CD8-positive, alpha-beta memory T cell (primary cell): ENCODE measurements around the gene E4F1. TPM values are rescaled to one million over a fixed set of nuclear protein-coding genes. Genes with fewer than 3 reads are reported as not detected.

Source experiments
- CTCF ChIA-PET: fragments of 350-600 bp; sonication (Branson Sonifier 250); formaldehyde crosslinking; loops from one replicate; lab custom pipeline; 2021; ENCODE audit warnings: antibody characterized with exemption; lab: Charles Lee
- POLR2A ChIA-PET: fragments of 350-600 bp; sonication (Branson Sonifier 250); formaldehyde crosslinking; loops from one replicate; lab custom pipeline; 2021; ENCODE audit warnings: antibody characterized with exemption; lab: Charles Lee
- DNase-seq, 5 donors: peaks; one replicate each; pipeline versions ENCODE4 v3.0.0 to v3.0.0-alpha.2; 2020 to 2022; ENCODE audit warnings: mixed read lengths in 1 of 5
- H3K27ac ChIP-seq: one replicate; pipeline ENCODE4 v1.7.0; 2013; ENCODE audit warnings: low read depth, mild to moderate bottlenecking, low read length, moderate library complexity
- H3K27me3 ChIP-seq: 2 replicates; pipeline ENCODE4 v1.7.0; 2013; ENCODE audit warnings: low read length, mild to moderate bottlenecking; ENCODE audit not compliant: insufficient read depth, poor library complexity, severe bottlenecking
- H3K36me3 ChIP-seq: 2 replicates; pipeline ENCODE4 v1.7.0; 2013; ENCODE audit warnings: mild to moderate bottlenecking, low read length, moderate library complexity; ENCODE audit not compliant: insufficient read depth
- H3K4me1 ChIP-seq: 2 replicates; pipeline ENCODE4 v1.7.0; 2013; ENCODE audit warnings: mild to moderate bottlenecking, low read length, moderate library complexity; ENCODE audit not compliant: insufficient read depth
- H3K4me3 ChIP-seq: 2 replicates; pipeline ENCODE4 v1.7.0; 2013; ENCODE audit warnings: mild to moderate bottlenecking, low read length
- H3K9me3 ChIP-seq: 2 replicates; pipeline ENCODE4 v1.7.0; 2013; ENCODE audit warnings: mild to moderate bottlenecking, low read length
- H3K27ac Mint-ChIP-seq, 8 donors: one replicate each; pipeline ENCODE4 v1.8.0; 2020 to 2021; ENCODE audit warnings: mixed read lengths in 8 of 8, mild to moderate bottlenecking in 6 of 8, inconsistent platforms in 3 of 8, moderate library complexity in 3 of 8
- H3K27me3 Mint-ChIP-seq, 2 donors: one replicate each; pipeline ENCODE4 v1.8.0; 2020 to 2021; ENCODE audit warnings: mixed read lengths in 2 of 2, mild to moderate bottlenecking in 1 of 2, moderate library complexity in 1 of 2
- H3K36me3 Mint-ChIP-seq, 3 donors: one replicate each; pipeline ENCODE4 v1.8.0; 2020 to 2021; ENCODE audit warnings: mixed read lengths in 3 of 3, inconsistent platforms in 1 of 3, mild to moderate bottlenecking in 1 of 3
- H3K4me1 Mint-ChIP-seq, 3 donors: one replicate each; pipeline ENCODE4 v1.8.0; 2020 to 2021; ENCODE audit warnings: mixed read lengths in 3 of 3, inconsistent platforms in 1 of 3, mild to moderate bottlenecking in 1 of 3
- H3K4me3 Mint-ChIP-seq, 7 donors: one replicate each; pipeline ENCODE4 v1.8.0; 2020 to 2021; ENCODE audit warnings: mixed read lengths in 7 of 7, mild to moderate bottlenecking in 6 of 7, moderate library complexity in 4 of 7, inconsistent platforms in 2 of 7
- H3K9me3 Mint-ChIP-seq, 5 donors: one replicate each; pipeline ENCODE4 v1.8.0; 2020 to 2022; ENCODE audit warnings: mixed read lengths in 5 of 5, mild to moderate bottlenecking in 3 of 5, moderate library complexity in 2 of 5, inconsistent platforms in 1 of 5
- polyA plus RNA-seq: library from polyadenylated mRNA; unstranded; fragments of 300-500 nt; fragmentation: Illumina TruSeq; gene quantifications from one replicate; pipeline ENCODE4 v1.2.3, GENCODE V29; 2021
- total RNA-seq, 2 experiments: library from RNA; stranded (reverse); gene quantifications; one replicate each; pipeline ENCODE4 v1.2.3, GENCODE V29; 2021

The E4F1 gene
- 10 to 100 TPM; 28.9 to 29.8 TPM for total RNA-seq
- polyA plus RNA-seq: 16.5 TPM

- H3K4me1 Mint-ChIP-seq: peaks cover 9 to 32% (median 17%) of the 10 kb centered on the region in 3 donors
- H3K9me3 Mint-ChIP-seq: no peaks in the 10 kb centered on the region
- no peaks in the 10 kb centered on the region for H3K27me3 ChIP-seq
- H3K4me1 ChIP-seq: peaks cover 11% of the 10 kb centered on the region
- H3K4me3 ChIP-seq: peak within 1 kb of the TSS; percentile 87
- ChIA-PET POLR2A (interaction anchor here (1.9 kb wide), 1 partner anchor 9 kb away, joined by 12 read pairs; the partner anchor contains the start of gene PGP), CTCF (no interaction called here)
- H3K27ac Mint-ChIP-seq: peak within 1 kb of the TSS; percentile 71 to 96 (median 80)
- DNase-seq: peak; percentile 97 to 99 (median 99)
- peak within 1 kb of the TSS; percentile 84 to 94 (median 87) for H3K4me3 Mint-ChIP-seq
- H3K27me3 Mint-ChIP-seq: no peaks in the 10 kb centered on the region
- H3K9me3 ChIP-seq: no peaks in the 10 kb centered on the region
- H3K36me3 ChIP-seq: no peaks in the 10 kb centered on the region
- H3K27ac ChIP-seq: peak within 1 kb of the TSS; percentile 82
- peaks cover 0 to 12% (median 0%) of the 10 kb centered on the region in 3 donors for H3K36me3 Mint-ChIP-seq
These were observed at the start of gene E4F1 for GRCh38 chr16:2223221-2223941. Gene E4F1, plus strand, starts transcription at chr16:2223591. Its CDS starts 23 bp downstream, at chr16:2223614.

- POLR2A ChIA-PET: no interaction called here
- Histone ChIP-seq H3K4me1 (no peaks in the 10 kb centered on the region), H3K27me3 (no peaks in the 10 kb centered on the region), H3K36me3 (peaks cover 18% of the 10 kb centered on the region), H3K27ac (no peak overlapping the region), H3K9me3 (no peaks in the 10 kb centered on the region), H3K4me3 (no peak overlapping the region)
- H3K27ac Mint-ChIP-seq: no peak overlapping the region
- H3K4me1 Mint-ChIP-seq: no peaks in the 10 kb centered on the region
- CTCF ChIA-PET: interaction anchor here (1.5 kb wide), 1 partner anchor 21 kb away, joined by 4 read pairs; no protein-coding TSS in a partner anchor
- H3K9me3 Mint-ChIP-seq: no peaks in the 10 kb centered on the region
- no peak for DNase-seq
- H3K36me3 Mint-ChIP-seq: peaks cover 0 to 40% (median 1%) of the 10 kb centered on the region in 3 donors
- H3K27me3 Mint-ChIP-seq: no peaks in the 10 kb centered on the region
- H3K4me3 Mint-ChIP-seq: no peak overlapping the region
These were observed 49.5 kb upstream of the E4F1 start for GRCh38 chr16:2173916-2174315.

- H3K9me3 ChIP-seq: no peaks in the 10 kb centered on the region
- Mint-ChIP-seq H3K4me1 (no peaks in the 10 kb centered on the region), H3K27me3 (no peaks in the 10 kb centered on the region), H3K4me3 (no peak overlapping the region), H3K36me3 (peaks cover 0 to 40% (median 1%) of the 10 kb centered on the region in 3 donors), H3K9me3 (no peaks in the 10 kb centered on the region), H3K27ac (no peak overlapping the region)
- H3K27ac ChIP-seq: no peak overlapping the region
- H3K4me1 ChIP-seq: no peaks in the 10 kb centered on the region
- peaks cover 18% of the 10 kb centered on the region for H3K36me3 ChIP-seq
- H3K27me3 ChIP-seq: no peaks in the 10 kb centered on the region
- no peak overlapping the region for H3K4me3 ChIP-seq
- ChIA-PET POLR2A (interaction anchor here (0.5 kb wide), 1 partner anchor 32 kb away, joined by 3 read pairs; no protein-coding TSS in a partner anchor), CTCF (interaction anchor here (1.5 kb wide), 1 partner anchor 20 kb away, joined by 4 read pairs; no protein-coding TSS in a partner anchor)
- DNase-seq: no peak
These were observed 48.8 kb upstream of the E4F1 start for GRCh38 chr16:2174396-2175131.

- no peaks in the 10 kb centered on the region for H3K9me3 Mint-ChIP-seq
- DNase-seq: no peak
- Histone ChIP-seq H3K4me3 (no peak overlapping the region), H3K36me3 (peaks cover 18% of the 10 kb centered on the region), H3K27ac (no peak overlapping the region), H3K4me1 (no peaks in the 10 kb centered on the region), H3K27me3 (no peaks in the 10 kb centered on the region), H3K9me3 (no peaks in the 10 kb centered on the region)
- ChIA-PET POLR2A (no interaction called here), CTCF (interaction anchor here (1.5 kb wide), 1 partner anchor 19 kb away, joined by 4 read pairs; no protein-coding TSS in a partner anchor)
- no peak overlapping the region for H3K27ac Mint-ChIP-seq
- H3K4me1 Mint-ChIP-seq: no peaks in the 10 kb centered on the region
- H3K36me3 Mint-ChIP-seq: peaks cover 0 to 40% (median 1%) of the 10 kb centered on the region in 3 donors
- no peaks in the 10 kb centered on the region for H3K27me3 Mint-ChIP-seq
- no peak overlapping the region for H3K4me3 Mint-ChIP-seq
These were observed 47.9 kb upstream of the E4F1 start for GRCh38 chr16:2175454-2175853.

GRCh38 chr16:2176047-2176446, 47.3 kb upstream of the E4F1 start:
- no peak for DNase-seq
- ChIA-PET POLR2A (no interaction called here), CTCF (no interaction called here)
- H3K4me1 Mint-ChIP-seq: no peaks in the 10 kb centered on the region
- no peak overlapping the region for H3K27ac ChIP-seq
- H3K36me3 ChIP-seq: peaks cover 18% of the 10 kb centered on the region
- H3K4me3 ChIP-seq: no peak overlapping the region
- H3K27me3 ChIP-seq: no peaks in the 10 kb centered on the region
- peaks cover 0 to 40% (median 1%) of the 10 kb centered on the region in 3 donors for H3K36me3 Mint-ChIP-seq
- H3K9me3 ChIP-seq: no peaks in the 10 kb centered on the region
- H3K4me1 ChIP-seq: no peaks in the 10 kb centered on the region
- no peaks in the 10 kb centered on the region for H3K27me3 Mint-ChIP-seq
- no peaks in the 10 kb centered on the region for H3K9me3 Mint-ChIP-seq
- no peak overlapping the region for H3K4me3 Mint-ChIP-seq
- no peak overlapping the region for H3K27ac Mint-ChIP-seq

- H3K36me3 ChIP-seq: peaks cover 18% of the 10 kb centered on the region
- ChIA-PET CTCF (interaction anchor here (0.7 kb wide), 1 partner anchor 18 kb away, joined by 3 read pairs; no protein-coding TSS in a partner anchor), POLR2A (no interaction called here)
- H3K27me3 ChIP-seq: no peaks in the 10 kb centered on the region
- no peak overlapping the region for H3K27ac ChIP-seq
- peaks cover under 1 to 5% (median 4%) of the 10 kb centered on the region in 3 donors for H3K4me1 Mint-ChIP-seq
- no peaks in the 10 kb centered on the region for H3K27me3 Mint-ChIP-seq
- peaks cover 0 to 37% (median 1%) of the 10 kb centered on the region in 3 donors for H3K36me3 Mint-ChIP-seq
- no peak overlapping the region for H3K4me3 ChIP-seq
- H3K4me3 Mint-ChIP-seq: no peak overlapping the region
- no peak for DNase-seq
- H3K4me1 ChIP-seq: no peaks in the 10 kb centered on the region
- no peaks in the 10 kb centered on the region for H3K9me3 Mint-ChIP-seq
- H3K9me3 ChIP-seq: no peaks in the 10 kb centered on the region
- H3K27ac Mint-ChIP-seq: no peak overlapping the region
These were observed 46.3 kb upstream of the E4F1 start for GRCh38 chr16:2177101-2177500.

- no peaks in the 10 kb centered on the region for H3K27me3 ChIP-seq
- H3K4me1 Mint-ChIP-seq: peaks cover 3 to 9% (median 7%) of the 10 kb centered on the region in 3 donors
- no peak overlapping the region for H3K4me3 ChIP-seq
- no peak for DNase-seq
- peaks cover 0 to 37% (median 1%) of the 10 kb centered on the region in 3 donors for H3K36me3 Mint-ChIP-seq
- H3K9me3 Mint-ChIP-seq: no peaks in the 10 kb centered on the region
- H3K27ac Mint-ChIP-seq: no peak overlapping the region
- H3K9me3 ChIP-seq: no peaks in the 10 kb centered on the region
- H3K27ac ChIP-seq: no peak overlapping the region
- H3K36me3 ChIP-seq: peaks cover 18% of the 10 kb centered on the region
- CTCF ChIA-PET: interaction anchor here (0.7 kb wide), 1 partner anchor 18 kb away, joined by 3 read pairs; no protein-coding TSS in a partner anchor
- H3K27me3 Mint-ChIP-seq: no peaks in the 10 kb centered on the region
- H3K4me3 Mint-ChIP-seq: no peak overlapping the region
- no peaks in the 10 kb centered on the region for H3K4me1 ChIP-seq
- POLR2A ChIA-PET: no interaction called here
These were observed 45.8 kb upstream of the E4F1 start for GRCh38 chr16:2177561-2177960.
